Astrocyte (in vitro differentiated cells and primary cell): ENCODE measurements around the gene COLGALT1.

ENCODE experiments used
- CTCF ChIP-seq: IDR thresholded peaks from 2 replicates; pipeline ENCODE4 v1.5.1; 2011; ENCODE audit warnings: low read depth, mild to moderate bottlenecking, inconsistent platforms, low read length, moderate library complexity; ENCODE audit not compliant: insufficient read depth
- EZH2 ChIP-seq: IDR thresholded peaks from 2 replicates; pipeline ENCODE4 v1.6.1; 2012; ENCODE audit warnings: mild to moderate bottlenecking, low read length, inconsistent platforms; ENCODE audit not compliant: insufficient read depth

- TF ChIP-seq CTCF (no peak), EZH2 (no peak)
These were observed 51.2 kb downstream of the COLGALT1 start for GRCh38 chr19:17606590-17607185.
